ENCODE results near the gene C5orf22. TPM values are rescaled to one million over a fixed set of nuclear protein-coding genes. Genes with fewer than 3 reads are reported as not detected.

The C5orf22 gene
- total and polyA plus RNA-seq, 2 donors (not counting 1 experiment from before 2014, with no cell fraction given): 7.5 to 28.9 TPM

DNA sequence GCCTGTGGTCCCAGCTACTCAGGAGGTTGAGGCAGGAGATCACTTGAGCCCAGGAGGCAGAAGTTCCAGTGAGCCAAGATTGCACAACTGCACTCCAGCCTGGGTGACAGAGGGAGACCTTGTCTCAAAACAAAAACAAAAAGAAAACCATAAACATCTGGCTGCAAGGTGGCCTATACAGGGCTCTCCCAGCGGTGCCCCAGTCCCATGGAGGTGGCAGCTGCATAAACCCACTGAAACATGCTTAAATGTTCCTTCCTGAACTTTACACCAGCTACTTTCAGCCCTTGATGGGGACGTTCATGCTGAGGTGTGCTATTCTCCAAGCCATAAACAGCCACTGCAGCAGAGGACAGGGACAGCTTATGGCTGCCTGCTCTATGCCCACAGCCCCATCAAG, 35.8 kb upstream of the C5orf22 start:
- H3K4me2 ChIP-seq (replicated peaks; ENCODE audit: low read depth, low read length, poor library complexity, severe bottlenecking): no peak overlapping the region
- WGBS (ENCODE audit: insufficient coverage): 100% methylated on average over 1 of the region's 2 CpGs
- H3K4me3 ChIP-seq (ENCODE audit: control extremely low read depth in 1 of 5, extremely low read depth in 1 of 5, insufficient read depth in 1 of 5, low read depth in 2 of 5, low read length in 4 of 5): no peak overlapping the region
- no peak overlapping the region for H3K9ac ChIP-seq (ENCODE audit: low read length)
- no peak overlapping the region for H2AFZ ChIP-seq (ENCODE audit: insufficient read depth, low read depth, low read length, poor library complexity, severe bottlenecking)
- no peaks in the 10 kb centered on the region for H3K27me3 ChIP-seq (replicated peaks in 1 of 4; ENCODE audit: control extremely low read depth in 1 of 4, control insufficient read depth in 3 of 4, insufficient read depth in 4 of 4, low read length in 3 of 4)
- H3K36me3 ChIP-seq (replicated peaks in 1 of 2; ENCODE audit: control extremely low read depth in 1 of 2, control insufficient read depth in 1 of 2, extremely low read depth in 1 of 2, insufficient read depth in 2 of 2, low read length in 1 of 2): peaks cover 0 to 85% of the 10 kb centered on the region in 2 experiments
- no peaks in the 10 kb centered on the region for H4K20me1 ChIP-seq (ENCODE audit: control insufficient read depth, insufficient read depth, low read length, poor library complexity, severe bottlenecking)
- no peak overlapping the region for H3K27ac ChIP-seq (ENCODE audit: low read length in 2 of 2)
- no peaks in the 10 kb centered on the region for H3K4me1 ChIP-seq (ENCODE audit: control insufficient read depth in 2 of 2, insufficient read depth in 2 of 2, low read length in 2 of 2)
- H3K27me3 Mint-ChIP-seq: no peaks in the 10 kb centered on the region
- H3K27ac Mint-ChIP-seq: no peak overlapping the region
- intact Hi-C loops (cut with micrococcal nuclease): no loop called here
- no peaks in the 10 kb centered on the region for H3K79me2 ChIP-seq (ENCODE audit: control insufficient read depth, insufficient read depth, low read length)
- no peaks in the 10 kb centered on the region for H3K4me1 Mint-ChIP-seq
- TF ChIP-seq, protein P1, sequence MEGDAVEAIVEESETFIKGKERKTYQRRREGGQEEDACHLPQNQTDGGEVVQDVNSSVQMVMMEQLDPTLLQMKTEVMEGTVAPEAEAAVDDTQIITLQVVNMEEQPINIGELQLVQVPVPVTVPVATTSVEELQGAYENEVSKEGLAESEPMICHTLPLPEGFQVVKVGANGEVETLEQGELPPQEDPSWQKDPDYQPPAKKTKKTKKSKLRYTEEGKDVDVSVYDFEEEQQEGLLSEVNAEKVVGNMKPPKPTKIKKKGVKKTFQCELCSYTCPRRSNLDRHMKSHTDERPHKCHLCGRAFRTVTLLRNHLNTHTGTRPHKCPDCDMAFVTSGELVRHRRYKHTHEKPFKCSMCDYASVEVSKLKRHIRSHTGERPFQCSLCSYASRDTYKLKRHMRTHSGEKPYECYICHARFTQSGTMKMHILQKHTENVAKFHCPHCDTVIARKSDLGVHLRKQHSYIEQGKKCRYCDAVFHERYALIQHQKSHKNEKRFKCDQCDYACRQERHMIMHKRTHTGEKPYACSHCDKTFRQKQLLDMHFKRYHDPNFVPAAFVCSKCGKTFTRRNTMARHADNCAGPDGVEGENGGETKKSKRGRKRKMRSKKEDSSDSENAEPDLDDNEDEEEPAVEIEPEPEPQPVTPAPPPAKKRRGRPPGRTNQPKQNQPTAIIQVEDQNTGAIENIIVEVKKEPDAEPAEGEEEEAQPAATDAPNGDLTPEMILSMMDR (IDR thresholded peaks at IDR 0.05): no peak
- no peak for TF ChIP-seq EZH2 (IDR thresholded peaks at IDR 0.05; ENCODE audit: borderline replicate concordance, insufficient read depth, low read depth, low read length, poor library complexity, severe bottlenecking)
- H3K9me3 Mint-ChIP-seq (ENCODE audit: insufficient read depth): no peaks in the 10 kb centered on the region
- DNase-seq (no peak), ATAC-seq (ENCODE audit: low read depth) (no peak)
- ChIA-PET CTCF (no interaction called here), POLR2A (no interaction called here)
- H3K4me3 Mint-ChIP-seq: no peak overlapping the region
- no peaks in the 10 kb centered on the region for H3K9me3 ChIP-seq (ENCODE audit: control extremely low read depth in 1 of 3, control insufficient read depth in 2 of 3, insufficient read depth in 1 of 3, low read length in 2 of 3)

DNA sequence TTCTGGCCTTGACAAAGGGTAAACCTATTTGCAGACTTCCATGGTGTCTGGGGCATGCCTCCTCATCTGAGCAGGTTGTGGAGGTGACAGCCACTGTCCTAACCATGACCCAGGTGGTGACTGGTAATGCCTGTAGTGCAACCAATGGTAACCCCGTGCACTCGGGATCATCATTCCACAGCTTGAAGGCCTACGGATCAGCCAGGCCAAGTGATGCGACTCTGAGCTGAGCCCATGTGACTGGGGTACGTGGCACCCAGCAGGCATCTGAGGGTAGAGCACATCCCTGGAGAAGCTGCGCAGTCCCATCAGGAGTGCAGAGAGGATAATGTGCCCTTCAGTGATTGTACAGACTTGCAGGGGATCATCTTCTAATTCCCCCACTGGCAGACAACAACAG, 35.2 kb upstream of the C5orf22 start:
- no peaks in the 10 kb centered on the region for H3K27me3 Mint-ChIP-seq
- no peaks in the 10 kb centered on the region for H3K9me3 Mint-ChIP-seq (ENCODE audit: insufficient read depth)
- no peak overlapping the region for H3K27ac Mint-ChIP-seq
- H3K4me3 Mint-ChIP-seq: no peak overlapping the region
- H3K4me1 Mint-ChIP-seq: no peaks in the 10 kb centered on the region
- no peaks in the 10 kb centered on the region for H3K79me2 ChIP-seq (ENCODE audit: control insufficient read depth, insufficient read depth, low read length)
- ATAC-seq (ENCODE audit: low read depth): no peak
- intact Hi-C loops (cut with micrococcal nuclease): no loop called here
- no peaks in the 10 kb centered on the region for H3K9me3 ChIP-seq (ENCODE audit: control extremely low read depth in 1 of 3, control insufficient read depth in 2 of 3, insufficient read depth in 1 of 3, low read length in 2 of 3)
- DNase-seq: no peak
- no peak overlapping the region for H3K4me3 ChIP-seq (ENCODE audit: control extremely low read depth in 1 of 5, extremely low read depth in 1 of 5, insufficient read depth in 1 of 5, low read depth in 2 of 5, low read length in 4 of 5)
- no peak overlapping the region for H3K9ac ChIP-seq (ENCODE audit: low read length)
- CTCF ChIA-PET: no interaction called here
- H2AFZ ChIP-seq (ENCODE audit: insufficient read depth, low read depth, low read length, poor library complexity, severe bottlenecking): no peak overlapping the region
- WGBS (ENCODE audit: insufficient coverage): 99% methylated on average over 5 of the region's 6 CpGs
- H3K27ac ChIP-seq (ENCODE audit: low read length in 2 of 2): no peak overlapping the region
- TF ChIP-seq, protein P1 (IDR thresholded peaks at IDR 0.05): no peak
- no peak for TF ChIP-seq EZH2 (IDR thresholded peaks at IDR 0.05; ENCODE audit: borderline replicate concordance, insufficient read depth, low read depth, low read length, poor library complexity, severe bottlenecking)
- no peaks in the 10 kb centered on the region for H4K20me1 ChIP-seq (ENCODE audit: control insufficient read depth, insufficient read depth, low read length, poor library complexity, severe bottlenecking)
- H3K4me2 ChIP-seq (replicated peaks; ENCODE audit: low read depth, low read length, poor library complexity, severe bottlenecking): no peak overlapping the region
- no peaks in the 10 kb centered on the region for H3K4me1 ChIP-seq (ENCODE audit: control insufficient read depth in 2 of 2, insufficient read depth in 2 of 2, low read length in 2 of 2)
- peaks cover 0 to 91% of the 10 kb centered on the region in 2 experiments for H3K36me3 ChIP-seq (replicated peaks in 1 of 2; ENCODE audit: control extremely low read depth in 1 of 2, control insufficient read depth in 1 of 2, extremely low read depth in 1 of 2, insufficient read depth in 2 of 2, low read length in 1 of 2)
- POLR2A ChIA-PET: no interaction called here
- H3K27me3 ChIP-seq (replicated peaks in 1 of 4; ENCODE audit: control extremely low read depth in 1 of 4, control insufficient read depth in 3 of 4, insufficient read depth in 4 of 4, low read length in 3 of 4): no peaks in the 10 kb centered on the region
